H1 (cell line): Measurements from ENCODE around the gene LOXL4. TPM values are rescaled to one million over a fixed set of nuclear protein-coding genes. Genes with fewer than 3 reads are reported as not detected.

Experiments
- CTCF ChIA-PET: fragments of 300-600 bp; sonication (Branson Sonifier 250); formaldehyde crosslinking; loops from one replicate; lab custom pipeline; 2021; ENCODE audit not compliant: partially characterized antibody; lab: Charles Lee
- POLR2A ChIA-PET: fragments of 300-600 bp; sonication (Branson Sonifier 250); formaldehyde crosslinking; loops from one replicate; lab custom pipeline; 2021; ENCODE audit warnings: inconsistent platforms; ENCODE audit not compliant: partially characterized antibody; lab: Charles Lee
- DNase-seq, 2 experiments: peaks; one replicate each; pipeline versions ENCODE4 v3.0.0 to v3.0.0-alpha.2; 2010 to 2022; ENCODE audit warnings: low spot score in 2 of 2, low read depth in 1 of 2, mixed read lengths in 1 of 2
- FAIRE-seq: peaks from 2 replicates; lab custom pipeline; 2011; peaks lifted over from hg19 to GRCh38; lab: Jason Lieb, UNC
- H2AFZ ChIP-seq: 2 replicates; pipeline ENCODE4 v1.8.1; 2012; ENCODE audit warnings: low read length, inconsistent platforms
- H2AK5ac ChIP-seq: 2 replicates; pipeline ENCODE4 v1.6.1; 2013; ENCODE audit warnings: low read depth, low read length
- H2BK120ac ChIP-seq: replicated peaks from 2 replicates; pipeline ENCODE3; 2013; ENCODE audit warnings: low read depth, low read length, inconsistent platforms
- H2BK12ac ChIP-seq: 2 replicates; pipeline ENCODE4 v1.6.1; 2013; ENCODE audit warnings: low read depth, low read length
- H2BK15ac ChIP-seq: 2 replicates; pipeline ENCODE4 v1.6.1; 2013; ENCODE audit warnings: low read length
- H2BK20ac ChIP-seq: 2 replicates; pipeline ENCODE4 v1.6.1; 2013; ENCODE audit warnings: low read length
- H2BK5ac ChIP-seq: 2 replicates; pipeline ENCODE4 v1.6.1; 2013; ENCODE audit warnings: low read depth, low read length
- H3K14ac ChIP-seq: 2 replicates; pipeline ENCODE4 v1.6.1; 2013; ENCODE audit warnings: inconsistent platforms; ENCODE audit not compliant: insufficient read length
- H3K18ac ChIP-seq: 2 replicates; pipeline ENCODE4 v1.6.1; 2013; ENCODE audit warnings: low read length; ENCODE audit errors: extremely low read depth
- H3K23ac ChIP-seq: 2 replicates; pipeline ENCODE4 v1.6.1; 2013; ENCODE audit warnings: inconsistent platforms; ENCODE audit not compliant: insufficient read length
- H3K23me2 ChIP-seq: 2 replicates; pipeline ENCODE4 v1.6.1; 2013; ENCODE audit warnings: low read depth, low read length
- H3K27ac ChIP-seq: 2 replicates; pipeline ENCODE4 v1.6.1; 2011; ENCODE audit warnings: low read depth, low read length, inconsistent platforms
- H3K27me3 ChIP-seq, 4 experiments: replicated peaks in 1 of 4; 1 replicate in 1 of 4; 2 replicates in 3 of 4; pipeline versions ENCODE4 v1.6.1 to v1.8.1; 2011 to 2013; ENCODE audit warnings: low read length in 3 of 4, mild to moderate bottlenecking in 3 of 4, inconsistent platforms in 2 of 4, mixed read lengths in 2 of 4, moderate library complexity in 1 of 4; ENCODE audit not compliant: control insufficient read depth in 3 of 4, insufficient read depth in 3 of 4; ENCODE audit errors: extremely low read depth in 1 of 4
- H3K36me3 ChIP-seq, 4 experiments: 2 replicates each; pipeline versions ENCODE4 v1.6.1 to v1.8.1; 2011 to 2013; ENCODE audit warnings: mild to moderate bottlenecking in 4 of 4, low read length in 3 of 4, moderate library complexity in 2 of 4, control low read depth in 1 of 4, inconsistent platforms in 1 of 4; ENCODE audit not compliant: insufficient read depth in 4 of 4, control insufficient read depth in 2 of 4
- H3K4ac ChIP-seq: replicated peaks from 2 replicates; pipeline ENCODE3; 2013; ENCODE audit warnings: low read length, low read depth, mixed read lengths, inconsistent platforms; ENCODE audit not compliant: insufficient read length
- H3K4me1 ChIP-seq, 4 experiments: replicated peaks in 1 of 4; 1 replicate in 1 of 4; 2 replicates in 3 of 4; pipeline versions ENCODE4 v1.6.1 to v1.8.1; 2011 to 2013; ENCODE audit warnings: low read length in 3 of 4, inconsistent platforms in 2 of 4, mixed read lengths in 1 of 4; ENCODE audit not compliant: insufficient read depth in 4 of 4, control insufficient read depth in 3 of 4
- H3K4me2 ChIP-seq, 2 experiments: 2 replicates each; pipeline versions ENCODE4 v1.6.1 to v1.8.1; 2011 to 2013; ENCODE audit warnings: low read depth in 2 of 2, low read length in 2 of 2, control low read depth in 1 of 2, inconsistent platforms in 1 of 2, mild to moderate bottlenecking in 1 of 2; ENCODE audit not compliant: insufficient read depth in 1 of 2
- H3K4me3 ChIP-seq, 4 experiments: fragments of 200-600, 300-600 bp in 1 of 4; sonication (generic), shearing (Covaris generic), sonication (Bioruptor Twin) in 1 of 4; 2 replicates each; pipeline versions ENCODE4 v1.5.1 to v1.8.1; 2011 to 2016; ENCODE audit warnings: low read length in 4 of 4, low read depth in 3 of 4, control low read depth in 2 of 4, inconsistent platforms in 2 of 4, mild to moderate bottlenecking in 2 of 4, mixed read lengths in 1 of 4, moderate library complexity in 1 of 4; ENCODE audit not compliant: insufficient read depth in 2 of 4; ENCODE audit errors: extremely low read depth in 1 of 4
- H3K56ac ChIP-seq: replicated peaks from 2 replicates; pipeline ENCODE3; 2013; ENCODE audit warnings: low read depth, mild to moderate bottlenecking, mixed read lengths, low read length, inconsistent platforms; ENCODE audit not compliant: insufficient read length
- H3K79me1 ChIP-seq: 2 replicates; pipeline ENCODE4 v1.6.1; 2013; ENCODE audit warnings: low read depth, low read length, control low read depth
- H3K79me2 ChIP-seq, 2 experiments: 2 replicates each; pipeline versions ENCODE4 v1.6.1 to v1.8.1; 2012 to 2013; ENCODE audit warnings: low read length in 2 of 2, mild to moderate bottlenecking in 2 of 2, inconsistent platforms in 1 of 2; ENCODE audit not compliant: insufficient read depth in 2 of 2, control insufficient read depth in 1 of 2
- H3K9ac ChIP-seq, 4 experiments: replicated peaks in 1 of 4; 1 replicate in 1 of 4; 2 replicates in 3 of 4; pipeline versions ENCODE4 v1.6.1 to v1.8.1; 2011 to 2013; ENCODE audit warnings: low read depth in 3 of 4, low read length in 3 of 4, control low read depth in 2 of 4, mild to moderate bottlenecking in 2 of 4, moderate library complexity in 2 of 4, inconsistent platforms in 1 of 4; ENCODE audit errors: extremely low read depth in 1 of 4
- H3K9me3 ChIP-seq, 2 experiments: 2 replicates each; pipeline versions ENCODE4 v1.6.1 to v1.8.1; 2012 to 2013; ENCODE audit warnings: mild to moderate bottlenecking in 2 of 2, moderate library complexity in 2 of 2, control low read depth in 1 of 2, inconsistent platforms in 1 of 2, low read depth in 1 of 2, low read length in 1 of 2, mixed read lengths in 1 of 2; ENCODE audit not compliant: insufficient read depth in 2 of 2
- H4K20me1 ChIP-seq, 2 experiments: replicated peaks in 1 of 2; 2 replicates each; pipeline versions ENCODE3 to v1.8.1; 2011 to 2013; ENCODE audit warnings: inconsistent platforms in 2 of 2, low read length in 2 of 2, mild to moderate bottlenecking in 1 of 2; ENCODE audit not compliant: insufficient read depth in 2 of 2, control insufficient read depth in 1 of 2
- H4K5ac ChIP-seq: 2 replicates; pipeline ENCODE4 v1.6.1; 2013; ENCODE audit warnings: low read length, low read depth, mixed read lengths, inconsistent platforms; ENCODE audit not compliant: insufficient read length
- H4K8ac ChIP-seq: 2 replicates; pipeline ENCODE4 v1.8.0; 2013; ENCODE audit warnings: mild to moderate bottlenecking, moderate library complexity, low read length, inconsistent platforms; ENCODE audit not compliant: insufficient read depth; ENCODE audit errors: extremely low read depth
- H4K91ac ChIP-seq: replicated peaks from 2 replicates; pipeline ENCODE3; 2013; ENCODE audit warnings: low read length, mixed read lengths, inconsistent platforms; ENCODE audit not compliant: insufficient read length
- CHD2 ChIP-seq: IDR thresholded peaks from 2 replicates; pipeline ENCODE4 v1.6.1; 2012; ENCODE audit warnings: low read length, improper control_type of control experiment
- EZH2 ChIP-seq: fragments of 200-600 bp; sonication (generic); IDR thresholded peaks from 2 replicates; pipeline ENCODE4 v1.7.1; 2012; ENCODE audit warnings: low read depth, mild to moderate bottlenecking, moderate library complexity, low read length, inconsistent platforms; ENCODE audit not compliant: severe bottlenecking
- GTF2F1 ChIP-seq: IDR thresholded peaks from 2 replicates; pipeline ENCODE4 v1.6.1; 2012; ENCODE audit warnings: low read depth, low read length, improper control_type of control experiment, borderline replicate concordance
- KDM4A ChIP-seq: IDR thresholded peaks from one replicate; pipeline ENCODE4 v1.7.1; 2012; ENCODE audit warnings: low read depth, mild to moderate bottlenecking, moderate library complexity, low read length, inconsistent platforms; ENCODE audit not compliant: severe bottlenecking
- POU5F1 ChIP-seq: IDR thresholded peaks from 2 replicates; pipeline ENCODE4 v1.6.1; 2011; ENCODE audit warnings: low read depth, mild to moderate bottlenecking, low read length, moderate library complexity
- RNF2 ChIP-seq: fragments of 200-900, 300-1000 bp; sonication (generic); IDR thresholded peaks from 2 replicates; pipeline ENCODE4 v1.7.1; 2016; ENCODE audit warnings: borderline replicate concordance, low read depth, mild to moderate bottlenecking, antibody characterized with exemption, low read length; ENCODE audit not compliant: poor library complexity, severe bottlenecking; ENCODE audit errors: missing control alignments
- SAP30 ChIP-seq: fragments of 300-600 bp; sonication (generic); IDR thresholded peaks from 2 replicates; pipeline ENCODE4 v1.7.1; 2012; ENCODE audit warnings: low read length, moderate library complexity, mild to moderate bottlenecking, inconsistent platforms; ENCODE audit not compliant: insufficient read depth, insufficient replicate concordance
- SUZ12 ChIP-seq: fragments of 200-600 bp; sonication (generic); IDR thresholded peaks from 2 replicates; pipeline ENCODE4 v1.6.1; 2012; ENCODE audit warnings: mild to moderate bottlenecking, inconsistent platforms, low read length, moderate library complexity, mixed read lengths
- ZNF274 ChIP-seq: IDR thresholded peaks from 2 replicates; pipeline ENCODE4 v1.7.0; 2012; ENCODE audit warnings: low read length, borderline replicate concordance; ENCODE audit errors: extremely low read depth
- WGBS, 2 experiments: shearing (Covaris generic) in 1 of 2; methylation state at CpG; one replicate each; pipeline versions ENCODE4 v1.1.6 to v1.1.7; 2013 to 2015; ENCODE audit warnings: low lambda C conversion rate in 2 of 2, mixed read lengths in 2 of 2, inconsistent platforms in 1 of 2, low coverage in 1 of 2, missing lambda C conversion rate in 1 of 2; ENCODE audit not compliant: insufficient replicate concordance in 2 of 2, insufficient coverage in 1 of 2, insufficient read length in 1 of 2; ENCODE audit errors: extremely low coverage in 1 of 2, missing lambda C conversion rate in 1 of 2; 5-methylcytosine and 5-hydroxymethylcytosine counted together
- polyA plus RNA-seq, 7 experiments: library from polyadenylated mRNA; depleted of rRNA in 3 of 7; stranded (reverse) in 5 of 7; unstranded in 2 of 7; fragments of >200 nt in 5 of 7; fragments of 200-250 nt in 2 of 7; gene quantifications; 1 replicate in 5 of 7; 2 replicates in 1 of 7; 4 replicates in 1 of 7; pipeline versions ENCODE4 v1.2.1 to v1.2.3, GENCODE V29; 2011 to 2013; ENCODE audit warnings: missing spikeins in 2 of 7, mixed read lengths in 2 of 7
- total RNA-seq: library from RNA; stranded (reverse); fragmentation: NEBNext Ultra II Directional; extraction: Animal tissue kit (Norgen Biotek cat#: 25700); gene quantifications from 2 replicates; pipeline ENCODE4 v1.2.1, GENCODE V29; 2021
- TF ChIP-seq, protein P1 (sequence below): IDR thresholded peaks from 2 replicates; pipeline ENCODE4 v1.6.1; 2012; ENCODE audit warnings: low read length, inconsistent platforms
- TF ChIP-seq, protein P2 (sequence below): IDR thresholded peaks from 2 replicates; pipeline ENCODE4 v1.6.1; 2011; ENCODE audit warnings: low read depth, mild to moderate bottlenecking, low read length; ENCODE audit not compliant: insufficient read depth

LOXL4 gene
- total and polyA plus RNA-seq, 2 of the 8 experiments (the other 6 are each of a cell fraction or from before 2014, with no cell fraction given): 0.13 to 0.27 TPM

DNA sequence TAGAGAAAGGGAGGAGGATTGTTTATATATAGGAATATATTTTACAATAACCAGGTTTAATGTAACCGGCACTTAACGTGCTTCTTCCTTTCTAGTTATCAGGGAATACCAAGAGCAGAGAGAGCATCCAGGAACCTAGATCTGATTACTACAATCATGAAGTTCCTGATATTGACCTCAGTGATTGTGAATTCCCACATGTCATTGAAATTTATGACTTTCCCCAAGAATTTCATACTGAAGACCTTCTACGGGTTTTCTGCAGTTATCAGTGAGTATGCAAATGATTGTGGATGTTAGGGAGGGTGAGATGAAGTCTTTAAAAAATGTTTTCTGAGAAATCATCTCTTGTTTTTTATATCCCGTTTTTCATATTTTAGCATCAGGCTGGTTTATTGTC, 36.6 kb downstream of the LOXL4 start:
- Histone ChIP-seq H3K4me1 (no peaks in the 10 kb centered on the region), H3K27ac (no peak overlapping the region), H2BK5ac (no peak overlapping the region), H3K79me2 (no peaks in the 10 kb centered on the region), H4K91ac (no peak overlapping the region), H4K20me1 (no peaks in the 10 kb centered on the region), H3K14ac (no peak overlapping the region), H2AK5ac (no peak overlapping the region), H4K5ac (no peak overlapping the region), H3K23ac (no peak overlapping the region), H4K8ac (no peak overlapping the region), H3K27me3 (no peaks in the 10 kb centered on the region), H3K4me3 (no peak overlapping the region), H2BK120ac (no peak overlapping the region), H3K23me2 (no peaks in the 10 kb centered on the region), H3K9me3 (no peaks in the 10 kb centered on the region; a peak in 1 of 4 replicates), H2BK15ac (no peak overlapping the region), H2AFZ (no peak overlapping the region), H3K18ac (no peak overlapping the region), H3K36me3 (peaks cover 0 to 9% (median 8%) of the 10 kb centered on the region in 4 experiments; a peak in 4 of 8 replicates), H2BK20ac (no peak overlapping the region), H3K4ac (no peak overlapping the region), H3K79me1 (no peaks in the 10 kb centered on the region), H2BK12ac (no peak overlapping the region), H3K9ac (no peak overlapping the region), H3K56ac (no peak overlapping the region), H3K4me2 (no peak overlapping the region)
- FAIRE-seq: no peak
- ChIA-PET CTCF (no interaction called here), POLR2A (no interaction called here)
- 95% methylated on average over 4 of the region's 4 CpGs; no CpG with 5 or more reads in 1 of the 2 experiments for WGBS, 2 experiments
- no peak for DNase-seq
- TF ChIP-seq KDM4A: no peak
- TF ChIP-seq, protein P1, sequence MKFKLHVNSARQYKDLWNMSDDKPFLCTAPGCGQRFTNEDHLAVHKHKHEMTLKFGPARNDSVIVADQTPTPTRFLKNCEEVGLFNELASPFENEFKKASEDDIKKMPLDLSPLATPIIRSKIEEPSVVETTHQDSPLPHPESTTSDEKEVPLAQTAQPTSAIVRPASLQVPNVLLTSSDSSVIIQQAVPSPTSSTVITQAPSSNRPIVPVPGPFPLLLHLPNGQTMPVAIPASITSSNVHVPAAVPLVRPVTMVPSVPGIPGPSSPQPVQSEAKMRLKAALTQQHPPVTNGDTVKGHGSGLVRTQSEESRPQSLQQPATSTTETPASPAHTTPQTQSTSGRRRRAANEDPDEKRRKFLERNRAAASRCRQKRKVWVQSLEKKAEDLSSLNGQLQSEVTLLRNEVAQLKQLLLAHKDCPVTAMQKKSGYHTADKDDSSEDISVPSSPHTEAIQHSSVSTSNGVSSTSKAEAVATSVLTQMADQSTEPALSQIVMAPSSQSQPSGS: no peak
- no peak for TF ChIP-seq SUZ12
- TF ChIP-seq SAP30: no peak
- TF ChIP-seq GTF2F1: no peak
- TF ChIP-seq ZNF274: no peak
- TF ChIP-seq CHD2: no peak
- no peak for TF ChIP-seq POU5F1
- no peak for TF ChIP-seq EZH2
- TF ChIP-seq, protein P2, sequence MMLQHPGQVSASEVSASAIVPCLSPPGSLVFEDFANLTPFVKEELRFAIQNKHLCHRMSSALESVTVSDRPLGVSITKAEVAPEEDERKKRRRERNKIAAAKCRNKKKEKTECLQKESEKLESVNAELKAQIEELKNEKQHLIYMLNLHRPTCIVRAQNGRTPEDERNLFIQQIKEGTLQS: no peak
- TF ChIP-seq RNF2: no peak
